WERI-Rb-1 (cell line): Measurements from ENCODE around the gene EPHA4.
A peak's percentile ranks its signal among the peaks of the same experiment; 100 is the strongest.

Source experiments
- DNase-seq: peaks from one replicate; pipeline ENCODE4 v3.0.0-alpha.2; 2020
- H3K27ac ChIP-seq: fragments of 250-450 bp; sonication (Bioruptor Pico); 2 replicates; pipeline ENCODE4 v1.5.1; 2020; ENCODE audit warnings: mild to moderate bottlenecking, moderate library complexity
- H3K27me3 ChIP-seq: fragments of 250-450 bp; sonication (Bioruptor Pico); 2 replicates; pipeline ENCODE4 v1.5.1; 2021; ENCODE audit warnings: mild to moderate bottlenecking, low read depth, moderate library complexity; ENCODE audit not compliant: insufficient read depth, severe bottlenecking
- H3K36me3 ChIP-seq: fragments of 250-450 bp; sonication (Bioruptor Pico); 2 replicates; pipeline ENCODE4 v1.5.1; 2020; ENCODE audit warnings: mild to moderate bottlenecking, moderate library complexity
- H3K4me3 ChIP-seq: 2 replicates; pipeline ENCODE4 v1.5.1; 2011; ENCODE audit warnings: low read depth, mild to moderate bottlenecking, control low read depth, low read length
- H3K9me3 ChIP-seq: fragments of 250-450 bp; sonication (Bioruptor Pico); 2 replicates; pipeline ENCODE4 v1.5.1; 2021; ENCODE audit warnings: mild to moderate bottlenecking, moderate library complexity; ENCODE audit not compliant: severe bottlenecking
- CTCF ChIP-seq: IDR thresholded peaks from 2 replicates; pipeline ENCODE4 v1.5.1; 2011; ENCODE audit warnings: low read depth, mild to moderate bottlenecking, control low read depth, inconsistent platforms, low read length

The EPHA4 gene

GRCh38 chr2:221571025-221571550 lies 1.0 kb downstream of the EPHA4 start:
- Histone ChIP-seq H3K9me3 (no peaks in the 10 kb centered on the region), H3K36me3 (no peaks in the 10 kb centered on the region), H3K27ac (no peak overlapping the region), H3K4me3 (peak overlapping the region; percentile 80), H3K27me3 (peaks cover 12% of the 10 kb centered on the region)
- TF ChIP-seq CTCF, result no peak
- DNase-seq, result peak; percentile 8

- DNase-seq, result peak; percentile 47
- Histone ChIP-seq H3K36me3 (no peaks in the 10 kb centered on the region), H3K9me3 (no peaks in the 10 kb centered on the region), H3K27ac (no peak overlapping the region), H3K4me3 (peak overlapping the region; percentile 80), H3K27me3 (peaks cover 12% of the 10 kb centered on the region)
- peak; percentile 16; the same call in 1 of the 2 replicates for TF ChIP-seq CTCF
Measured at GRCh38 chr2:221570321-221570935, 1.7 kb downstream of the EPHA4 start.

GRCh38 chr2:221569871-221570270 lies 2.2 kb downstream of the EPHA4 start:
- Histone ChIP-seq H3K4me3 (no peak overlapping the region), H3K27me3 (peaks cover 12% of the 10 kb centered on the region), H3K9me3 (no peaks in the 10 kb centered on the region), H3K27ac (no peak overlapping the region), H3K36me3 (no peaks in the 10 kb centered on the region)
- DNase-seq, result no peak
- TF ChIP-seq CTCF, result no peak

- H3K27me3 ChIP-seq, result peaks cover 12% of the 10 kb centered on the region
Measured at GRCh38 chr2:221569425-221569845, 2.7 kb downstream of the EPHA4 start.

GRCh38 chr2:221568299-221568698 lies 3.8 kb downstream of the EPHA4 start:
- TF ChIP-seq CTCF, result no peak
- Histone ChIP-seq H3K36me3 (no peaks in the 10 kb centered on the region), H3K4me3 (no peak overlapping the region), H3K9me3 (no peaks in the 10 kb centered on the region), H3K27ac (no peak overlapping the region), H3K27me3 (peaks cover 7% of the 10 kb centered on the region)
- no peak for DNase-seq

More at GRCh38 chr2:221569425-221569845, 2.7 kb downstream of the EPHA4 start:
- Histone ChIP-seq H3K9me3 (no peaks in the 10 kb centered on the region), H3K36me3 (no peaks in the 10 kb centered on the region), H3K4me3 (no peak overlapping the region), H3K27ac (no peak overlapping the region)
- no peak for TF ChIP-seq CTCF
- DNase-seq, result no peak

- H3K4me3 ChIP-seq, result no peak overlapping the region
- peaks cover 7% of the 10 kb centered on the region for H3K27me3 ChIP-seq
- no peak overlapping the region for H3K27ac ChIP-seq
- no peak for DNase-seq
- TF ChIP-seq CTCF, result no peak
- no peaks in the 10 kb centered on the region for H3K36me3 ChIP-seq
- no peaks in the 10 kb centered on the region for H3K9me3 ChIP-seq
Measured at GRCh38 chr2:221567809-221568208, 4.3 kb downstream of the EPHA4 start.
